SK-N-SH (cell line): Measurements from ENCODE around the gene PFKL.

Source experiments
- CHD2 ChIP-seq: fragments of 150-350 bp; IDR thresholded peaks from 2 replicates; pipeline ENCODE4 v1.6.1; 2018; ENCODE audit warnings: low read length; ENCODE audit not compliant: partially characterized antibody
- CTCF ChIP-seq: fragments of 200-600 bp; sonication (generic); IDR thresholded peaks from 2 replicates; pipeline ENCODE4 v1.6.1; 2017; ENCODE audit warnings: antibody characterized with exemption, mild to moderate bottlenecking, moderate library complexity
- POLR2AphosphoS5 ChIP-seq: IDR thresholded peaks from 2 replicates; pipeline ENCODE4 v1.6.1; 2012; ENCODE audit warnings: low read depth, low read length
- RAD21 ChIP-seq: IDR thresholded peaks from 2 replicates; pipeline ENCODE4 v1.6.1; 2012; ENCODE audit warnings: mild to moderate bottlenecking, low read length
- REST ChIP-seq: IDR thresholded peaks from 2 replicates; pipeline ENCODE4 v1.6.1; 2012; ENCODE audit warnings: mild to moderate bottlenecking, low read depth, low read length, moderate library complexity
- RFX5 ChIP-seq: IDR thresholded peaks from 2 replicates; pipeline ENCODE4 v1.6.1; 2012; ENCODE audit warnings: mild to moderate bottlenecking, improper control_type of control experiment, low read length
- RXRA ChIP-seq: IDR thresholded peaks from 2 replicates; pipeline ENCODE4 v1.4.0; 2012; ENCODE audit warnings: low read depth, mild to moderate bottlenecking, borderline replicate concordance
- SIN3A ChIP-seq: IDR thresholded peaks from 2 replicates; pipeline ENCODE4 v1.6.1; 2012; ENCODE audit warnings: low read depth, mild to moderate bottlenecking, low read length, moderate library complexity, borderline replicate concordance
- TCF12 ChIP-seq: IDR thresholded peaks from 2 replicates; pipeline ENCODE4 v1.4.0; 2012
- USF1 ChIP-seq: IDR thresholded peaks from 2 replicates; pipeline ENCODE4 v1.4.0; 2012; ENCODE audit warnings: low read depth, borderline replicate concordance
- USF2 ChIP-seq: fragments of 150-350 bp; IDR thresholded peaks from 2 replicates; pipeline ENCODE4 v1.6.1; 2017; ENCODE audit warnings: antibody characterized with exemption, low read length, low read depth, borderline replicate concordance

GRCh38 chr21:44331209-44331608, 31.4 kb downstream of the PFKL start:
- TF ChIP-seq POLR2AphosphoS5: no peak
- no peak for TF ChIP-seq CTCF
- no peak for TF ChIP-seq TCF12
- TF ChIP-seq REST: no peak
- no peak for TF ChIP-seq USF2
- TF ChIP-seq CHD2: no peak
- no peak for TF ChIP-seq RAD21
- TF ChIP-seq SIN3A: no peak
- no peak for TF ChIP-seq RFX5
- TF ChIP-seq USF1: no peak
- TF ChIP-seq RXRA: no peak
